Measurements from ENCODE around the gene LAMP1.

DNA sequence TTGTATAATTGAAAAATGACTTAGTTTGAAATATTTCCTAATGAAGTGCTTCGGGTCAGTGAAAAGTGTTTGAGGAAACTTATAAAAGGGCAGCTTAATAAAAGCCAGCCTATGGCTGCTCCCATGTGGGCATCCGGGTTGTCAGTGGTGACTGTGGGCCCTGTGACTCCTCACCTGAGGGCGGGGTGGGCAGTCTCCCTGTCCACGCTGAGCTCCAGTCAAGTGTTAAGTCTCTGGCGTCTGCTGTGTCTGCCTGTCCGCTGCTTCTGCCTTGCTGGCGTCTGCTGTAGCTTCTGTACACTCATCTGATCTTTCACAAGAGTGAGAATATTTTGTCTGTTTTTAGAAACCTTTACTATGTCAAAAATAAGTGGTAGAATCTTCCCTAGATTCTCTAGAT lies 7.1 kb downstream of the LAMP1 start:
- TF ChIP-seq, protein P1, sequence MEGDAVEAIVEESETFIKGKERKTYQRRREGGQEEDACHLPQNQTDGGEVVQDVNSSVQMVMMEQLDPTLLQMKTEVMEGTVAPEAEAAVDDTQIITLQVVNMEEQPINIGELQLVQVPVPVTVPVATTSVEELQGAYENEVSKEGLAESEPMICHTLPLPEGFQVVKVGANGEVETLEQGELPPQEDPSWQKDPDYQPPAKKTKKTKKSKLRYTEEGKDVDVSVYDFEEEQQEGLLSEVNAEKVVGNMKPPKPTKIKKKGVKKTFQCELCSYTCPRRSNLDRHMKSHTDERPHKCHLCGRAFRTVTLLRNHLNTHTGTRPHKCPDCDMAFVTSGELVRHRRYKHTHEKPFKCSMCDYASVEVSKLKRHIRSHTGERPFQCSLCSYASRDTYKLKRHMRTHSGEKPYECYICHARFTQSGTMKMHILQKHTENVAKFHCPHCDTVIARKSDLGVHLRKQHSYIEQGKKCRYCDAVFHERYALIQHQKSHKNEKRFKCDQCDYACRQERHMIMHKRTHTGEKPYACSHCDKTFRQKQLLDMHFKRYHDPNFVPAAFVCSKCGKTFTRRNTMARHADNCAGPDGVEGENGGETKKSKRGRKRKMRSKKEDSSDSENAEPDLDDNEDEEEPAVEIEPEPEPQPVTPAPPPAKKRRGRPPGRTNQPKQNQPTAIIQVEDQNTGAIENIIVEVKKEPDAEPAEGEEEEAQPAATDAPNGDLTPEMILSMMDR (IDR thresholded peaks at IDR 0.05) = no peak
- no peak for TF ChIP-seq POLR2A (IDR thresholded peaks at IDR 0.05)
